Measurements from ENCODE around the gene RAB3A.
"Not testable (repeated sequence)": the region's sequence is repeated elsewhere in the genome, so short reads cannot be mapped to it uniquely, and the experiment has no call there.

The RAB3A gene

GRCh38 chr19:18167975-18168645 is 35.7 kb downstream of the RAB3A start:
- DNase-seq: peak; percentile 84

- no peak for DNase-seq
Measured at GRCh38 chr19:18167011-18167410, 36.8 kb downstream of the RAB3A start.

- DNase-seq: no peak
Measured at GRCh38 chr19:18165794-18166544, 37.9 kb downstream of the RAB3A start.

GRCh38 chr19:18164072-18164471 is 39.8 kb downstream of the RAB3A start:
- DNase-seq: no peak

GRCh38 chr19:18161636-18162002 is 42.2 kb downstream of the RAB3A start:
- DNase-seq: no peak

GRCh38 chr19:18160971-18161635 is 42.7 kb downstream of the RAB3A start:
- DNase-seq: peak; percentile 94

GRCh38 chr19:18160493-18160970 is 43.3 kb downstream of the RAB3A start:
- no peak for DNase-seq

- DNase-seq: no peak
Measured at GRCh38 chr19:18159810-18160209, 44.0 kb downstream of the RAB3A start.

- DNase-seq: not testable (repeated sequence)
Measured at GRCh38 chr19:18159059-18159616, 44.7 kb downstream of the RAB3A start.

GRCh38 chr19:18158467-18158866 is 45.4 kb downstream of the RAB3A start:
- DNase-seq: no peak

- DNase-seq: no peak
Measured at GRCh38 chr19:18157465-18158063, 46.3 kb downstream of the RAB3A start.

GRCh38 chr19:18156841-18157464 is 46.9 kb downstream of the RAB3A start:
- no peak for DNase-seq

GRCh38 chr19:18156268-18156667 is 47.6 kb downstream of the RAB3A start:
- DNase-seq: no peak

- no peak for DNase-seq
Measured at GRCh38 chr19:18155095-18156087, 48.5 kb downstream of the RAB3A start.

- DNase-seq: peak; percentile 75
Measured at GRCh38 chr19:18153556-18154134, 50.2 kb downstream of the RAB3A start.

- DNase-seq: peak; percentile 99
Measured at GRCh38 chr19:18152817-18153555, 50.9 kb downstream of the RAB3A start, which contains the start of gene PIK3R2. Gene PIK3R2 (plus strand): TSS chr19:18153163. CDS start chr19:18155880, 2,717 bp downstream.

GRCh38 chr19:18152442-18152816 is 51.4 kb downstream of the RAB3A start:
- DNase-seq: peak; percentile 97

- DNase-seq: no peak
Measured at GRCh38 chr19:18150776-18151624, 52.8 kb downstream of the RAB3A start.

- DNase-seq: no peak
Measured at GRCh38 chr19:18149596-18149975, 54.3 kb downstream of the RAB3A start.
